GM19328 (cell line): ENCODE data around the gene C2CD3.
"Not testable (repeated sequence)": the region's sequence is repeated elsewhere in the genome, so short reads cannot be mapped to it uniquely, and the experiment has no call there.

Experiments used
- ATAC-seq: cut with Tn5 transposase; IDR thresholded peaks from one replicate; pipeline ENCODE4 v1.9.1; 2021; ENCODE audit warnings: mild to moderate bottlenecking, moderate library complexity; ENCODE audit not compliant: unreplicated experiment

Gene C2CD3

GRCh38 chr11:74005721-74006517 is 164.9 kb downstream of the C2CD3 start:
- no peak for ATAC-seq

GRCh38 chr11:74004759-74005615 is 165.8 kb downstream of the C2CD3 start:
- ATAC-seq, result no peak

- no peak for ATAC-seq
These were observed 166.6 kb downstream of the C2CD3 start for GRCh38 chr11:74004046-74004695.

DNA sequence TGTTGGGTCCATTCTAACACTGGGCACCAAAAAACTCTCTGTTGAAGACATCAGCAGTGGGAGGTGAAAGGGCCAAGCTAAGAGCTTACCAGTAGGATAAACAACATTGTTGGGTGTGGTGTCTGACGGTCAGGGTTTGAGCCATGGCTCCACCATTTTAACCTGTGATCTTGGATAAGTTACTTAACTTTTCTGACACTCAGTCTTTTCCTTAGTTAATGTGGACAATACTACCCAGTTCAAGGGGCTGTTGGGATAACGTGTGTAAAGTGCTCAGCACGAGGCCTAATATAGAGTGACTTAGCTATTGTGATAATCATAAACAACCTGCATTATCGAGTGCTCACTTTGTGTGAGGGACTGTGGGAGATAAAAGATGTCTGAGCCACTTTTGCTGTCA is 168.0 kb downstream of the C2CD3 start:
- ATAC-seq, result no peak

GRCh38 chr11:74001822-74002286 is 168.9 kb downstream of the C2CD3 start:
- no peak for ATAC-seq

DNA sequence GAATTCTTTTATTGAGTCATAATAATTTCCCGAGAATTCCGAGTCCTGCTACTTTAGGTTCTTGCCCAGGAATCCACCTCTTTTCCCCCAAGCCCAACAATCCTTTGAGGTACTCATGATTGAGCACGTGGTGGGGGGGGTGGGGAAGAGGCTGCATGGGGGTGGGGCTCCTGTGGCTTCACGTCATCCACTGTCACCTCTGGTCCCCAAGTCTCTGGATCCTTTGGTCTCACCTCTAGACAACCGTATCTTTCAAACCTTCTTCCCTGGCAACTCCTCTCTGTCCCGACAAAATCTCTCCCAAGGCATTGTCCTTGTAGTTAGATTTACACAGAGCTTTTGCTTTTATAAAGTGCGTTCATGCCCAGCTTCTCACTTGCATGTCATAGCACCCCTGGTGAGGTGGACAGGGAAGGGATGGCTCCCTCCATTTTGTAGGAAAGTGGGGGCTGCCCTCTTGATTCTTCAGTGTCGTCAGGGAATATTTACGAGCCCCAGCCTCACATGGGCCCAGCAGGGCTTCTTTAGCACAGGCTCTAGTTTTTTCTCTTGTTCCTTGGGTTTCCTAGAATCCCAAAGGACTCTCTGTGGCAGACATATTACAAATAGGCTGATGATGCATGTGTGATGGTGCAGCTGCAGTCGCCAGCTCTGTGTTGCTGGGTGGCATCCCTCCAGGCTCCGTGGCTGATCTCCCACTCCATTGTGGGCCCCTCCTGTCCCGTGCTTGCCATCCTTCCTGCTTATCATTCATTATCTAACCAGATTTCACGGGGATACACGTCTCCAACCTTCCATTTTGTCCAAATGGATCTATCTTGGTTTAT is 170.3 kb downstream of the C2CD3 start:
- ATAC-seq, result no peak

DNA sequence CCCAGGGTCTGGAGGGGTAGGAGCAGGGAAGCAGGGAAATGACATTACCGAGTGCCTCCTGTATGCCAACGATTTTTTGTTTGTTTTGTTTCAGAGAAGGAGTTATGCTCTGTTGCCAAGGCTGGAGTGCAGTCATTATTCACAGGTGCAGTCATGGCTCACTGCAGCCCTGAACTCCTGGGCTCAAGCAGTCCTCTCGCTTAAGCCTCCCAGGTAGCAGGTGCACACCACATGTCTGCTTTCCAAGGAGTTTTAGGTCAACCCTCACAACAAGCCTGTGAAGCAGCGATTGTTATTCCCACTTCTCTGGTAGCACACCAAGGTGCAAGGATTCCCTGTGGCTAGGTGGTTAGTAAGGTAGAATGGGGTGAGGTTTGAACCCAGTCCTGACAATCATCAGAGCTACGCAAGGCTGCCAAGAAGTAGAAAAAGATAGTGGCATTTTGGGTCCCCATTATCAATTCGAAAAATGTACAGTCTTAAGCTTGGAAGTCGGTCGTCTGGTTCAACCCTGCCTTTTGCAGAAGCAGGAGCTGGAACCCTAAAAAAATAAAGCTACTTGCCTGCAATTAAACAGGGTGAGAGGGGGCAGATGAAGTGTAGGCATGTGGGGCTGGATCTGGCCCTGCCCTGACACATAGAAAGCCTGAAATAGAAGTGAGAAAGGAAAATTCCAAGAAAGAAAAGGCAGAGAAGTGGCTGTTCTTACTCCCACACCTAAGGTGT is 171.1 kb downstream of the C2CD3 start:
- ATAC-seq, result no peak

GRCh38 chr11:73998846-73999575 is 171.8 kb downstream of the C2CD3 start:
- ATAC-seq, result no peak

DNA sequence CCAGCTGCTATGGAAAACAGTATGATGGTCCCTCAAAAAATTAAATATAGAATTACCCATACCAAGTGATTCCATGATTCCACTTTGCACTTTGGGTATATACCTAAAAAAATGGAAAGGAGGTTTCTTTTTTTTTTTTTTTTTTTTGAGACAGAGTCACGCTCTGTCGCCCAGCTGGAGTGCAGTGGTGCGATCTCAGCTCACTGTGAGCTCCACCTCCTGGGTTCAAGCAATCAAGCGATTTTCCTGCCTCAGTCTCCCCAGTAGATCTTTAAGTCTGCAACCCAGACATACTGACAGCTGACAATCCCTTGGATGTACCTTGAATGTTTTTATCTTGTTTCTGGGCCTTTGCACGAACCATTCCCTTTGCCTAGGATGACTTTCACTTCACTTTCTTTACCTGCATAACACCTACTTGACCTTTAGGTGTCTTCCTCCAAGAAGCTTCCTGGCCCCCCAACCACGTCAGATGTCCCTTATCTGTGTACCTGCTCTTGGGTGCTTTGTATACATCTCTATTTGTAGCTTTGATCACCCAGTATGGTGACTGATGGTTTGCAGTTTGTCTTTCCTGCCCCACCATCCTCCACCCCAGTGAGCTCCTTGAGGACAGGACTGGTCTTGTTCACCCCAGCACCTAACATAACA is 173.6 kb downstream of the C2CD3 start:
- ATAC-seq, result no peak

GRCh38 chr11:73996161-73996747 is 174.5 kb downstream of the C2CD3 start:
- ATAC-seq, result no peak

GRCh38 chr11:73995731-73996130 is 175.1 kb downstream of the C2CD3 start:
- ATAC-seq, result no peak

DNA sequence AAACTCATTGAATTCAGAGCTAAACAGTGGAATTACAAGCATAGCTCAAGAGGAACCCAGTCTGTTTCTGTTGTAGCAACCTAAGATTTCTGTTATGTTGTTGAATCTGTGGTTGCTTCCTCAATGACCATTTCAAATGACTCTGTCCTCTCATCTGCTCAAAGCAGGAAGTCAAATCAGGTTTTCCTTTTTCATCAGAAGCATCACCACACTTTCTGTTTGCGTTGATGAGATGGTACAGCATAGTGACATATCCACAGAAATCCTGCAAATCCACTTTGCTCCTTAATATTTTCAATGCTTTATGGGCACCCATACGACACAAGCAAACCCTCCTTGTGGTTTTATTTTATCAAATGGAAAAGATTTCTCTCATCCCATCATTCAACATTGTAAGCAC is 175.6 kb downstream of the C2CD3 start:
- ATAC-seq, result no peak

GRCh38 chr11:73991471-73992006 is 179.3 kb downstream of the C2CD3 start:
- no peak for ATAC-seq

DNA sequence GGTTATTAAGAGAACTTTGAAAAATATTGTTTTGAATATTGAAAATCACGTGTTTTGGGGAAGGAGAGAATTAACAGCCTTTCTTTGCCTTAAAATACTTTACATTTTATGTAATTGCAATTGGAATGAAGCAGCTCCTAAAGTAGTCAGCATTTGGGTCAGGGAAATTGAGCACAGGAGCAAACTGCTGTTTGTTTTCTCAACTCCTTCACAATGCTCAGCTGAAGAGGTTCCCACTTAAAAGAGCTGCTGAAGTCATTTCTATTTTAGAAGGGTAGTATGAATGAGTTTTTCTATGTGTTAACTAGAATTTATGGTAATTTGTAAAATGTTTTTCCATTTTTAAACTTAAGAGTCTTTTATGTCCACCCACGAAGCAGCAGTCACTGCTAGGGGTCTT is 180.1 kb downstream of the C2CD3 start:
- no peak for ATAC-seq

DNA sequence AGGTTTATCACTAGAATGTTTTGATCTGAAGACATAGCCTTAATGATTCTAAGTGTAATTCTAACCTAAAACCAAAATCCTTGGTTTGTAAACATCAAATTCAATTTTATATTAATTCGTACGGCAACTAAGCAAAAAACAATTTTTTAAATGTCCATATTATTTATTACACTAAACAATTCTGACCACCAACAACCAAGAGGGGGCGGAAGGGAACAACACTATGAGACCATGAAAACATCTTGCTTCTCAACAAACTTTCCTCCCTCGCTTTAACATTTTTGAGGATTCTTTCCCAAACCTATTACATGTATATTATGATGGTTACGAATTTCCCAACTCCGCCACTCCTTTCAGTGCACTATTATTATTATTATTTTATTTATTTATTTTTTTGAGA is 181.6 kb downstream of the C2CD3 start:
- no peak for ATAC-seq

DNA sequence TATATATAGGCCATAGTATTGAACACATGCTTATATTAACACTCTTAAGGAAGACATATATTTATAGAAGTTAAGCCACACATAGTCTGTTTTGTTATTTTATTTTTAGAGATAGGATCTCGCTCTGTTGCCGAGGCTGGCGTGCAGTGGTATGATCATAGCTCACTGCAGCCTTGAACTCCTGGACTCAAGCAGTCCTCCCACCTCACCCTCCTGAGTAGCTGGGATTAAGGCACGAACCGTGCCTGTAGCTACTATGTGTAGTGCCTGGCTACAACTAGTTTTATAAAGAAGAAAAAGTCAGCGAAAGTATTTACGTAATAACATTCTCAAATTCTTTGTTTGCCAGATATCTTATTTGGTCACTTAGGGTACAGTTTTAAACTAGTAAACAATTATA is 182.6 kb downstream of the C2CD3 start:
- no peak for ATAC-seq

DNA sequence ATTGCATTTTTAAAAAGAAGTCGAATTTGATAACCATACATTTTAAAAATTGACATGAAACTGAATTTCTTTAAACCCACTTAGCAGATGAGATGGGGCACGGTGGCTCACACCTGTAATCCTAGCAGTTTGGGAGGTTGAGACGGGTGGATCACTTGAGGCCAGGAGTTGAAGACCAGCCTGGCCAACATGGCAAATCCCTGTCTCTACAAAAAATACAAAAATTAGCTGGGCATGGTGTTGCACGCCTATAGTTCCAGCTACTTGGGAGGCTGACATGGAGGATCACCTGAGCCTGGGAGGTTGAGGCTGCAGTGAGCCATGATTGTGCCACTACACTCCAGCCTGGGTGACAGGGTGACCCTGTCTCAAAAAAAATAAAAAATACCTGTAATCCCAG is 185.1 kb downstream of the C2CD3 start:
- ATAC-seq, result not testable (repeated sequence)
